Neural cell (in vitro differentiated cells): ENCODE results near the gene LRCH1. TPM values are rescaled to one million over a fixed set of nuclear protein-coding genes. Genes with fewer than 3 reads are reported as not detected.

Source experiments
- H2AFZ ChIP-seq: fragments of 200-600, 300-800 bp; sonication (generic), shearing (Covaris generic); 2 replicates; pipeline ENCODE4 v1.6.0; 2014; ENCODE audit warnings: low read depth, mild to moderate bottlenecking, antibody characterized with exemption, low read length, moderate library complexity
- H3F3A ChIP-seq: fragments of 200-600 bp; shearing (Covaris generic); 2 replicates; pipeline ENCODE4 v1.6.1; 2016; ENCODE audit warnings: mild to moderate bottlenecking, moderate library complexity, mixed read lengths, antibody characterized with exemption, low read length; ENCODE audit not compliant: insufficient read depth, poor library complexity, severe bottlenecking
- H3K27ac ChIP-seq: fragments of 200-600, 300-800 bp; sonication (generic), shearing (Covaris generic); 2 replicates; pipeline ENCODE4 v1.5.1; 2014; ENCODE audit warnings: mild to moderate bottlenecking, low read length, moderate library complexity
- H3K27me3 ChIP-seq: fragments of 300-800, 200-600 bp; sonication (generic), shearing (Covaris generic); 2 replicates; pipeline ENCODE4 v1.6.0; 2014; ENCODE audit warnings: mild to moderate bottlenecking, low read depth, low read length, moderate library complexity; ENCODE audit not compliant: insufficient read depth
- H3K36me3 ChIP-seq: fragments of 300-800, 200-600 bp; sonication (generic), shearing (Covaris generic); 2 replicates; pipeline ENCODE4 v1.5.1; 2014; ENCODE audit warnings: mild to moderate bottlenecking, antibody characterized with exemption, low read length, moderate library complexity; ENCODE audit not compliant: insufficient read depth
- H3K4me2 ChIP-seq: fragments of 300-800, 200-600 bp; sonication (generic), shearing (Covaris generic); 2 replicates; pipeline ENCODE4 v1.6.0; 2014; ENCODE audit warnings: mild to moderate bottlenecking, low read length
- H3K4me3 ChIP-seq: fragments of 300-800, 200-600 bp; sonication (generic), shearing (Covaris generic); 2 replicates; pipeline ENCODE4 v1.5.1; 2014; ENCODE audit warnings: mild to moderate bottlenecking, low read length, moderate library complexity
- H3K79me2 ChIP-seq: fragments of 200-600 bp; shearing (Covaris generic); replicated peaks from 2 replicates; pipeline ENCODE4 v1.6.0; 2014; ENCODE audit warnings: mild to moderate bottlenecking, low read length, moderate library complexity; ENCODE audit not compliant: insufficient read depth
- H3K9ac ChIP-seq: fragments of 300-800, 200-600 bp; sonication (generic), shearing (Covaris generic); 2 replicates; pipeline ENCODE4 v1.6.1; 2016; ENCODE audit warnings: mild to moderate bottlenecking, low read length, mixed read lengths
- H3K9me2 ChIP-seq: fragments of 200-600 bp; shearing (Covaris generic); 2 replicates; pipeline ENCODE4 v1.6.1; 2016; ENCODE audit warnings: mild to moderate bottlenecking, low read length, mixed read lengths; ENCODE audit not compliant: insufficient read depth
- H3K9me3 ChIP-seq: fragments of 200-600, 300-800 bp; sonication (generic), shearing (Covaris generic); 2 replicates; pipeline ENCODE4 v1.6.1; 2016; ENCODE audit warnings: mild to moderate bottlenecking, mixed run types, low read length, moderate library complexity, mixed read lengths
- H4K20me1 ChIP-seq: fragments of 200-600 bp; shearing (Covaris generic); 2 replicates; pipeline ENCODE4 v1.6.1; 2016; ENCODE audit warnings: mild to moderate bottlenecking, mixed run types; ENCODE audit not compliant: insufficient read depth
- CTCF ChIP-seq: fragments of 450-650 bp; IDR thresholded peaks from 2 replicates; pipeline ENCODE4 v1.5.1; 2014; ENCODE audit warnings: antibody characterized with exemption, mild to moderate bottlenecking, moderate library complexity; ENCODE audit not compliant: poor library complexity, severe bottlenecking
- EP300 ChIP-seq: fragments of 450-650 bp; conservative IDR thresholded peaks from 2 replicates; pipeline ENCODE4 v1.6.1; 2014; ENCODE audit warnings: antibody characterized with exemption, mild to moderate bottlenecking, moderate library complexity; ENCODE audit not compliant: poor library complexity, severe bottlenecking
- EZH2 ChIP-seq: fragments of 200-600, 300-800 bp; shearing (Covaris generic), sonication (generic); IDR thresholded peaks from 2 replicates; pipeline ENCODE4 v1.6.1; 2014; ENCODE audit warnings: antibody characterized with exemption, low read length, borderline replicate concordance, mild to moderate bottlenecking; ENCODE audit not compliant: insufficient read depth, poor library complexity, severe bottlenecking
- MXI1 ChIP-seq: fragments of 450-650 bp; conservative IDR thresholded peaks from 2 replicates; pipeline ENCODE4 v1.6.1; 2014; ENCODE audit warnings: antibody characterized with exemption, mild to moderate bottlenecking; ENCODE audit not compliant: poor library complexity, severe bottlenecking
- POLR2AphosphoS5 ChIP-seq: IDR thresholded peaks from 2 replicates; pipeline ENCODE4 v1.6.1; 2012
- RAD21 ChIP-seq: fragments of 450-650 bp; conservative IDR thresholded peaks from 2 replicates; pipeline ENCODE4 v1.6.1; 2014; ENCODE audit warnings: antibody characterized with exemption, mild to moderate bottlenecking, moderate library complexity
- REST ChIP-seq: IDR thresholded peaks from 2 replicates; pipeline ENCODE4 v1.6.1; 2012; ENCODE audit warnings: borderline replicate concordance
- SMC3 ChIP-seq: fragments of 450-650 bp; conservative IDR thresholded peaks from 2 replicates; pipeline ENCODE4 v1.6.1; 2014; ENCODE audit warnings: antibody characterized with exemption, mild to moderate bottlenecking, moderate library complexity; ENCODE audit not compliant: poor library complexity
- TAF1 ChIP-seq: IDR thresholded peaks from 2 replicates; pipeline ENCODE4 v1.6.1; 2012; ENCODE audit warnings: low read depth
- polyA plus RNA-seq: library from polyadenylated mRNA; depleted of rRNA; stranded (reverse); fragments of >200 nt; gene quantifications from 2 replicates; pipeline ENCODE4 v1.2.3, GENCODE V29; 2014

Gene LRCH1
- polyA plus RNA-seq, 1 donor from 2014 or later: 15.4 TPM

- Histone ChIP-seq H3K4me3 (peak overlapping the region; percentile 98), H3K4me2 (peak overlapping the region; percentile 21), H3K36me3 (no peaks in the 10 kb centered on the region), H3K9me2 (no peaks in the 10 kb centered on the region), H3K27me3 (no peaks in the 10 kb centered on the region), H4K20me1 (peaks cover 7% of the 10 kb centered on the region), H3K27ac (no peak overlapping the region), H3K9me3 (no peaks in the 10 kb centered on the region), H3F3A (no peaks in the 10 kb centered on the region), H2AFZ (no peak overlapping the region), H3K9ac (no peak overlapping the region), H3K79me2 (peaks cover 50% of the 10 kb centered on the region)
- TF ChIP-seq EZH2 (no peak), CTCF (no peak), REST (no peak), POLR2AphosphoS5 (no peak), TAF1 (no peak), EP300 (no peak), RAD21 (no peak), MXI1 (no peak), SMC3 (no peak)
These were observed 2.9 kb downstream of the LRCH1 start for GRCh38 chr13:46555722-46556417.

- Histone ChIP-seq H3K27ac (no peak overlapping the region), H4K20me1 (peaks cover 7% of the 10 kb centered on the region), H3F3A (no peaks in the 10 kb centered on the region), H3K9ac (no peak overlapping the region), H3K4me2 (no peak overlapping the region), H3K79me2 (peaks cover 50% of the 10 kb centered on the region), H3K9me3 (no peaks in the 10 kb centered on the region), H3K4me3 (peak overlapping the region; percentile 98), H3K27me3 (no peaks in the 10 kb centered on the region), H2AFZ (no peak overlapping the region), H3K9me2 (no peaks in the 10 kb centered on the region), H3K36me3 (no peaks in the 10 kb centered on the region)
- TF ChIP-seq POLR2AphosphoS5 (no peak), CTCF (no peak), MXI1 (no peak), REST (no peak), RAD21 (no peak), EZH2 (no peak), SMC3 (no peak), TAF1 (no peak), EP300 (no peak)
These were observed 3.4 kb downstream of the LRCH1 start for GRCh38 chr13:46556418-46556779.
